HG03565 (cell line): ENCODE measurements around the gene P2RX3.
A peak's percentile ranks its signal among the peaks of the same experiment; 100 is the strongest.
"Not testable (repeated sequence)": the region's sequence is repeated elsewhere in the genome, so short reads cannot be mapped to it uniquely, and the experiment has no call there.

ENCODE experiments used
- ATAC-seq: cut with Tn5 transposase; IDR thresholded peaks from one replicate; pipeline ENCODE4 v1.9.1; 2021; ENCODE audit warnings: mild to moderate bottlenecking, moderate library complexity; ENCODE audit not compliant: unreplicated experiment

Gene P2RX3

DNA sequence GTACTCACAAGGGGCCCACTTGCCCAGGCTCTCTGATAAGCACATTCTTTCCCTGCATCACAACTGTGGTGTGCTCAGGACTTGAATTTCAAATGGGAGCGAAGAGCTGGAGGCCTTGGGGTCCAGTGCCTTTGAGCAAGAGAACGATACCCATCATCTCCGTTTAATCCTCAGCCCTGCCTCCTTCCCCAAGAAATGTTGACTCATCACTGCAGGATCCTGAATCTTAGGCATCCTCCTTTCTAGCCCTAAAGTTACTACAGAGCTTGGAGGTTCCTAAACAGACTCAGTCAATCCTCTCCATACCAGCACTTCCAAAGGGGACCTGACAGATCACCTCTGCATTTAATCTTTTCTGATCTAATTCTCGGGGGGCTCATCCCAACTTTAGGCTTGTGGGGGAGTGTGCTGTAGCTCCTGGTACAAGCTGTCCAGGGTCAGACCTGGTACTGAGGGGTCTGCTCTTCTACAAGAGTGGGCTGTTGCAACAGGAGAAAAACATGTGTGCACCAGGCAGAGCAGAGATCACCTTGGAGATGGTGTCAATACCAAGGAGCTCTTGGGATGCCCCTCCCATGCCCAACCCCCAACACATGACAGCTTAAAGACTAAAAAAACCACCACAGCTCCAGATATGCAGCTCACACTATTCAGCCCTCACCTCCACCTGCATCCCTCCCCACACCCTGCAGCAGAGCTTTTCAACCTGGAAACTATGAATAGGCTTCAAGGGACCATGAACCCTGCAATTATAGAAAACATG lies 56.2 kb downstream of the P2RX3 start:
- ATAC-seq: no peak

DNA sequence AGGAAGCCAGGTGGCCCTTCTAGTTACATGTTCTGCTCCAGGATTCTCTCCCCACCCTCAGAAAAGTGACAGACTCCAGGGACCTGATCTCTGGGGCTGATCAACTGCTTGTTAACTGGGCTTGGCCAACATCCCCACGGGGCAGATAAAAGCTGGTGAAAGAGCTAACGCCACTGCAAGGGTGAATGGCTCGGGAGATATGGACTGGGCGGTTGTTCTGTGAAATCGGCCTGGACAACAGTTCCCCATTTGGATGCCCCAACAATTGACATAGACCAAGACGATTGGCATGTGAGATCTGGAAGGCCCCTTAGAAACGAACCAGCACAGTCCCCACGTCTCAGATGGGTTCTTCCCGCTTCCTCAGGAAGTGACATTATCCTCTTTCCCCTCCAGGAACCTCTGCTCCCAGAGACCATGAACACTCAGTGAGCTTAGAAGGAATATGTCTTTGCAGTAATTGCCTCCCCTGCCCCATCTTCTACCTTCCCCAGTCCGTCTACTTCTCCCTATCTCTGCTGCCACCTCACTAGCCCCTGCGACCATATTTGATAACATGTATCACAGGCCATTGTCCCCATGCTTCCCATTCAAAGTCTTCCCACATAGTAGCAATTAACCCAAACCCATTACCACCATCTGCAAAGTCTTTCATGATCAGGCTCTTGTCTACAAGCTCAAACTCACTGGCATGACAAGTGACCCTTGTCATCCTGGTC lies 57.9 kb downstream of the P2RX3 start:
- no peak for ATAC-seq

DNA sequence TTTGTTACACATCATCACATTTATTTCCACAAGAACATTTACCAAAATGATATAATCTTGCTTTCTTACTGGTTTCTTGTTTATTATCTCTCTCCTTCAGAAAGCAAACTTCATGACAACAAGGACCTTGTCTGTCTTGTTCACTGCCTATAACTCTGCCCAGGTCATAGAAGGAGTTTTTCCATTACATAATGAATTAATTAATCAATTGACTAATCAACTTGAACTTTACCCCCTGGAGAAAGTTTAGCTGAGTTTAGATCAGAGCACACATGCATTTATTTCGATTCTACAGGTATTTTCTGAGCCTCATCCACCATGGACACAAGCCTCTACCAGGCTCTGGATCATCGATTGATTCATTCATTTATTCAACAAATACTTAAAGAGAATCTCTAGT lies 58.6 kb downstream of the P2RX3 start:
- ATAC-seq: no peak

DNA sequence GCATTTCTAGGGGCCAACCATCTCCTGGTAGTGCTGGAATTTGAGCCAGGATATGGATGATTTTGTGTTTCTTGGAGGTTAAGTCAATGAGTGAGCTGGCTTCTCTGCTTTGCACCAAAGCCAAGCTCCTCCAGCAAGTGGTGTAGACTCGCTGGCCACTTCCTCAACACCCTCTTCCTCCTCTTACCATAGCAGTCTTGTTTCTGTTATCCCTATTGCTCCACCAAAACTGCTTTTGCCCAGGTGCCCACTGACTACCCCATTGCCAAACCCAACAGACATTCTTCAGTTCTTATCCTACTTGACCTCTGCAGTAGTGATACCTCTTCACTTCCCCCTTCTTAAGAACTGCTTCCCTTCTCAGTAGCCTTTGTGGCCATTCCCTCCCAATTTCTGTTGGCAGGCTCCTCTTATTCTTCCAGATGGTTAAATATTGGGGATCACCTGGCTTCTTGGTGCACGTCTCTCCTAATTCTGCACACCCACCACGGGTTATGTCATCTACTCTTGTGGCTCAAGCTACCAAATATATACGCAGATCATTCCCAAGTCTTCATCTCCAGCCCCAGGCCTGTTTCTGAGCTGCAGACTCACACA lies 59.3 kb downstream of the P2RX3 start:
- ATAC-seq: no peak

DNA sequence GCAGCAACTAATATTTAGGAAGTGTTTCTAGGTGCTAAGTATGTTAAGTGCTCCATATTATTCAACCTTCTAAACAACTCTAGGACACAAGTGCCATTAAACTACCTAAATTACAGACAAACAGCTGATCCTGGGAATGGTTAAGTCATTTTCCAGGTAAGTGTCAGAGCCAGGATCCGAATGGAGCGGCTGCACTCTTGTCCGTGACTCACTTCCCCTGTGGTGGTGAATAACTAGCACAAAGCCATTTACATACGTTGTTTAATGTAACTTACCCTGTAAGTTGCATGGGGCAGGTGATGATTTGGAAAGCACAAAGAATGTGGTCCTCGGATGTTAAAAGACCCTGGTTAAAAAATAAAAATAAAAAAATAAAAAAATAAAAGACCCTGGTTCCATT lies 61.1 kb downstream of the P2RX3 start:
- ATAC-seq: no peak

DNA sequence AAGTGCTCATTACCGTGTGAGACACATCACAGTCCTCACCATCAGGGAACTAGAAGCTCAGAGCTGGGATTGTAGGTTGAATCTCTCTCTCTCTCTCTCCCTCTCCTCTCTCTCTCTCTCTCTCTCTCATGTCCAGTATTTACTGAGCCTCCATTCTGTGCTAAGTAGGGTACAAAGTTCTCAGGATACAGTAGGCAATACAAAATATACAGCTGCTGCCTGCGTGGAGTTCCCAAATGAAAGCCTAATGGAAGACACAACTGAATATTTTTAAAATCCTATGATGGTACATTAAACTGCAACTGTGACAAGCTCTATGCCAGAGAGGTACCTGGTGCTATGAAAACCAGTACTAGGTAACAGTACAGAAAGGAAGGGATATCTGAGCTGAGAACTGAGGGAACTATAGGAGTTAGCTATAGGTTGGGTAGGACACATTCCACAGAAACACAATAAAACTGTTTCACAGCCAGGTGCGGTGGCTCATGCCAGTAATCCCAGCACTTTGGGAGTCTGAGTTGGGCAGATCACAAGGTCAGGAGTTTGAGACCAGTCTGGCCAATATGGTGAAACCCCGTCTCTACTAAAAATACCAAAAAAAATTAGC lies 61.9 kb downstream of the P2RX3 start:
- ATAC-seq: no peak

DNA sequence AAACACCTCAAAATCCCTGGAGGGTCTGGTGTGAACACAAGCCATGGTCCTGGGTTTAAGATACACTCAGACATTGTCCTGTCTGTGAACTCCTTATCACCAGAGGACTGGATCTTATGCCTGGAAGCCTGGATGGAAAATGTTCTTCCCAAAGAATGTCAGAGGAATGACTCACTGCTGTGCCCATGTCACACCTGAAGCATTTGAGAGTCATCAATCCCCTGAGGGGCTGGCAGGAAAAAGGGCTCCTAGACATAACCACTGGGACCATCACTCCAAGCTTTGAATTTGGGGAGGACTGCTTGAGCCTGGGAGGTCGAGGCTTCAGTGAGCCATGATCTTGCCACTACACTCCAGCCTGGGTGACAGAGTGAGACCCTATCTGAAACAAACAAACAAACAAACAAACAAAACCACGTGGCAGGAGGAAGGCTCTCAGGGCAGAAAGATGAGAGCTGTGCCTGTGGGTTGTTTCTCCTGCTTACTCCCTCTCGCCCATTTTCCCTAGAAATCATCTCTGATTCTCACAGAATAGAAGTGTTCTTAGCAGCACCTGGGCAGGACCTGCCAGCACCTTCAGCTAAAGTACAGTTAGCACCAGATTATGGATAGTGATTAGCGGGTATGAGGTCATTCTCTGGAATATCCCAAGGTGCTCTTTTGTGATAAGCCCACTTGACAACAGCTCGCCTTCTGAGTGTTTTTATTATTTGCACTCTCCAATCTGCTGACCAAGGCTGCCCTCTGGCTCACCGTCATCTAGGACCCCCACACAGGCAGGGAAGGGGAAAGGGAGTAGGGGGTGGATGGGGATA lies 64.2 kb downstream of the P2RX3 start:
- ATAC-seq: no peak

DNA sequence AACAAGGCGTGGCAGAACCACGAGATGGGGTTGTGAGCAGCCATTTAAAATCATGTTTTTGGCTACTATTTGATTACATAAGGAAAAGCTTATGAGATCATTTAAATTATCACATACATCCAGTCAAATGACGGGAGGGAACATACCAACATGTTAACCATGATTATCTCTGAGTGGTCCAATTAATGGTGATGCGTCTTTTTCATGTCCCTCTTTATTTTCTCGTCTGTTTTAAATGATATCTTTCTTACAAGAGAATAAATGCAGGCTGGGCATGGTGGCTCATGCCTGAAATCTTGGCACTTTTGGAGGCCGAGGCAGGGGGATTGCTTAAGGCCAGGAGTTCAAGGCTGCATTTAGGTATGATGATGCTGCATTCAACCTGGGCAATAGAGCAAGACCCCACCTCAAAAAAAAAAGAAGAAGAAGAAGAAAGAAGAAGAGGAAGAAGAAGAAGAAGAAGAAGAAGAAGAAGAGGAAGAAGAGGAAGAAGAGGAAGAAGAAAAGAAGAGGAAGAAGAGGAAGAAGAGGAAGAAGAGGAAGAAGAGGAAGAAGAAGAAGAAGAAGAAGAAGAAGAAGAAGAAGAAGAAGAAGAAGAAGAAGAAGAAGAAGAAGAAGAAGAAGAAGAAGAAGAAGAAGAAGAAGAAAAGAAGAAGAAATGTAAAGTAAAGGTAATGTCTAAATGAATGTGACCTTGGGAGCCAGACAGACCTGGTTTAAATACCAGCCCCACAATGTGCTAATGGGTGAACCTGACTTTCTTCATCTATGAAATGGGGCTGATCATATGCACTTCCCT lies 65.0 kb downstream of the P2RX3 start:
- not testable (repeated sequence) for ATAC-seq

DNA sequence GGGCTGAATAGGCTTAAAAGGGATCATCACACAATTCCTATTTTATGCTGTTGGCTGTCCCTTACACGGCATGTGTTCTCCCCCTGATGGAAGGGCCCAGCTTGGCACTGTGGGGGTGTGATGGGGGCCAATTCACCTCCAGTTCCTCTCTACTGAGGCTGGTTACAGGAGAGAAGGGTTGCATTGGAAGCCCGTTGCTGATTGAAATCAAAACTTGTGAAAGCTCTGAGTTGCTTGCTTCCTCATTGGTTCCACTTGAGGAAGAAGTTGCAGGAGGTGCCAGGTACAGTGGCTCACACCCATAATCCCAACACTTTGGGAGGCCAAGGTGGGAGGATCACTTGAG lies 65.6 kb downstream of the P2RX3 start:
- no peak for ATAC-seq

DNA sequence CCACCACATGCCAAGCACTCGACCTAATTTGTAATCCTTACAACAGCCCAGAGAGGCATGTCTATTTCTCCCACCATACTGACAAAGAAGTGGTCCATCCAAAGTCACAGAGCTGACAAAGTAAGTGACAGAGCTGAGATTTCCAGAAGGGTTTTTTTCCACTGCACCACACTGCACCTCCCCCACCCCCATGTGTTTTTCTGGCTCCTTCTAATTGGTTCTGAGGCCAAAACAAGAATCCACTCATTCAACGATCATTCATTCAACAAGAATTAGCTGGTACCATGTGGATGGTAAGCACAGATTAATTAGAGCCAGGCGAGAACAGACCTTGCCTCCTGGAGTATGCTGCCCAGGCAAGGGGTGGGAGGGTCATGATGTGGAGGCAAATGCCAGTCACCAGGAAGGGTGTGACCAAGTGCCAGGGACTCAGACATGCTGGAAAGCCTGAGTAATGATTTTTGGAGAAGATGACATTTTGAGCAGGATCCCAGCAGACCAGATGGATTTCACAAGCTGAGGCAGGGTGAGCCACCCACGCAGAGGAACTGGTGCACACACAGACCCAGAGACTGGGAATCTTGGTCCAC lies 67.2 kb downstream of the P2RX3 start:
- ATAC-seq: no peak

DNA sequence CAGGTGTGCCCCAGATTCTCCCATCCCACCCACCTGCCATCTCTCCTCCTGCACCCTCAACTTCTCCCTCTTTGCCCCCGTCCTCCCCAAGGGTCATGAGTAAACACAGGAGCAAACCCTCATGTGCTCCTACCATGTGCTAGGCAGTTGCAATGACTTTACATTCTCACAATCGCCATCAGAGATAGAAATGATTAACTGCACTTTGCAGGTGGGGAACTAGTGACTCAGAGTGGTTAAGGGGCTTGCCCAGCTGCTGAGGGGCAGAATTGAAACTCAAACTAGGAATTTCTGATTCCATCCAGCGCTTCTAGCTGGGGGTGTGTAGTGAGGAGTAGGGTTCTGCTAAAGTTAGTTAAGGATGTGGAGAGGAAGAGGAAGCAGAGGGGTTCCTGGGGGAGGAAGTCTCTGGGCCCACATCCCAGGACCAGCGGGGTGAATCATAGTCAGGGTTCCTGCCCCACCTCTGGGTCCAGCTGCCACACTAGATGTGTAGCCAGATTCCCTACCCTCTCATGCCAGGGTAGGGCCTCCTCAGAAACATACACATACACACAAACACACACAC lies 68.3 kb downstream of the P2RX3 start:
- peak; percentile 83 for ATAC-seq

DNA sequence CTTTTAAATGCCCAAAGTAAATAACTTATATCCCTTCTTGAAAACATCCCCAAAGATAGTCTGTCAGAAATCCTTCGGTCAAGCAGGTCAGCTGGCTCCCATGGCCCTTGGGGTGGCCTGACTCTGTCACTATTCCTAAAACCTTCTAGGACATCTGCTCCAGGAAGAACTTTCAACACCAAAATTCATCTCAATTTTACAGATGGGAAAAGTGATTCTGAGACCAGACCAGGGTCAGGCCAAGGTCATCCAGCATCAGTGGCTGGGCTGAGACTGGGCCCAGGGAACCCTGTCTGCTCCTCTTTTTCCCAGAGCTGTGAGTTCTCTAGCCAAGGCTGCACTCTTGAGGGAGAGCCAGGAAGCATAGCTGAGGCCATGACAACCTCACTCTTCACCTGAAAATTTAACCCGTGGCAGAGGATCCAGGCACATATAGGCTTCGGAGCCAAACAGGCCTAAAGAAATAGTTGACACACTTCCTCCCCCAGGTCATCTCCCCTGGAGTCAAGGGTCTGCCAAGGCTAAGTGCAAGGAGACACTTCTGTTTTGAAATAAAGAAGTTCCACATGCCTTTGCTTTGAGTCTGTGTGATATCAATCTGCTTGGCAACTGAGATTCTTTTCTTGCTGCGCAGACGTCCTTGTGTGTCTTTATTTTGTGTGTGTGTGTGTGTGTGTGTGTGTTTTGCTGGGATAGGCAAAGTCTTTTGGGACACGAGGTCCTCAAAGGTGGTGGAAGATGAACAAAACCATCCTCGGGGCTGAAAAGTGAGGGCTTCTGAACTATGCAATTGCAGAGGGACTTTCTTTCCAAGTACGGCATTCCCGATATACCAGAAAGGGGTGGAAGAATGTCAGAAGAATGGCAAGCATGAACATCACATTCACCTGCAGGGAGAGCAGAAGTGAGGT lies 69.1 kb downstream of the P2RX3 start:
- ATAC-seq: no peak

DNA sequence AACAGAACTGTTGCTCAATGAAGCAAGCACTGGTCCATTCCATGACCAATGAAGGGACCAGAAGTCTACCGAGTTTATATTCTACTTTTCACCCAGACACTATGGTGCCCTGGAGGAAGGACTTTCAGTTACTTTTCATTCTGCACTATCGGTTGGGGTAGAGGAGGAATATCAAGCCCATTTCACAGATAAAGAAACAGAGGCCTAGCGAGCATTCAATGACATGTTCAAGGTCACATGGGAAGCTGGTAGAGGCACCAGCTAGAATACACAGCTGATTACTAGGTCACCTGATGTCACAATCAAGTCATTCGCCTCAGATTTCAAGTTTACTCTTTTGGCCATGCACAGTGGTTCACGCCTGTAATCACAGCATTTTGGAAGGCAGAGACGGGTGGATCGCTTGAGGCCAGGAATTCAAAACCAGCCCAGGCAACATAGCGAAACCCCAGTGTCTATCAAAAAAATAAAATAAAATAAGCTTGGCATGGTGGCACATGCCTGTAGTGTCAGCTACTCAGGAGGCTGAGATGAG lies 69.9 kb downstream of the P2RX3 start:
- ATAC-seq: no peak

DNA sequence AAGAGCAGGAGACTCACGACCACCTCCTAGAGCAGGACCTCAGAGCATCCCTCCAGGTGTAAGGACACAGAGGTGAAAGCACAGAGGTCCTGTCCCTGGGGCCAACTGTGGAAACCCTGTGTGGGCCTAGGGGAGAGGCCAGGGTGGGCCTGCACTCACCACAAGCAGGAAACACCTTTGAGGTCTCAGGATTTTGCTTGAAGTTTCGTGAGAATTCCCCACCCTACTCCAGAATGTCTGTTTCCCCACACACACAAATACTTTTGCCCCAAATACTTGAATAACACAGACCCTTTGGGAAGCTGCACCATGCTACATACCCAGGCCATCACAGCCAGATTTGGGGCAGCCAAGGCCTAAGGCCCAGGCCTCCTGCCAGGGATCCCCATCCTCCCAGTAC lies 70.6 kb downstream of the P2RX3 start:
- ATAC-seq: no peak

DNA sequence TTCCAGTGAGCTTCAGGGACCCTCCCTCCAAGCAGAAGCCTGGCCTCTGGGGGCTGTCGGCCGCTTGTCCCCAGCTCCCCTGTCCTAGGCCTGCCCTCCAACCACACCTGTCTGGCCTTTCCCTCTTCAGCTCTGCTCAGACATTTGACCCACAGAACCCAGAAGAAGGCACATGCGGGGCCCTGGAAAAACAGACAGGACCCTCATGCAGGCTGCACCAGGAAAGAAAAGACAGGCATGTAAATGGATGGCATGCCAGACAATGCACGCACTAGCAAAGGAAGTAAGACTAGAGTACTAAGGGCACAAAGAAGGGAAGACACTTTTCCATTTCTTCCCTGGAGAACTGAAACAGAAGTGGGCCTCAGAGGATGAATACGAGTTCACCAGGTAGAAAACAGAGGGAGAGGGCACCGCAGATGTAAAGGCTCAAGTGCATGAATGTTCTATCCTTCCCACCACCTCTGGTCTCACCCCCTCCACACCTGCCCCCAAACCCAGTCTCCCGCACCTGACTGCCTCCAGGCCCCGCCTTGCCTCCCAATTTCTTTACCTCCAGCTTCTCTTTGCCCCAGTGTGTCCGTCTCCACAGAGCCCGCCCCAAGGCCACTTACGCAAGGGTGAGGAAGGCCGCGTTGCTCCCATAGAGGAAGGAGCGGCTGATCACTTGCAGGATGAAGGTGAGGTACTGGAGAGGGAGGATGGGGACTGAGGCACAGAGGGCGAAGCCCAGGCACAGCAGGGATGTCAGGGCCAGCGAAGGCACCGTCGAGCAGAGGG lies 71.4 kb downstream of the P2RX3 start:
- no peak for ATAC-seq

DNA sequence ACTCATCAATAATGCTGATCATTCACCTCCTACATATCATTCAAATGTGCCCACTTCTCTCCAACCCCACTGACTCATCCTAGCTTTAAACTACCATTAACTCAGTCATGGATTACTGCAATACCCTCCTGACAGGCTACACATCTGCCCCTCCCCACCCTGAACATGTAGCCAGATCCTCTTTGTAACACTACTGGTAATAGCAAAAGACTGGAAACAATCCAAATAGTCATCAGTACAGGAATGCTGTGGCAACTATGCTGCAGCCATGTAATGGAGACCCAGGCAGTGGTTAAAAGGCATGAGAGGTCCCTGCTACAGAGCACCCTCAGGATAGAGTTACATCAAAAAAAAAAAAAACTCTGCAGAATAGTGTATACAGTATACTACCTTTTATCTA lies 72.1 kb downstream of the P2RX3 start:
- no peak for ATAC-seq

DNA sequence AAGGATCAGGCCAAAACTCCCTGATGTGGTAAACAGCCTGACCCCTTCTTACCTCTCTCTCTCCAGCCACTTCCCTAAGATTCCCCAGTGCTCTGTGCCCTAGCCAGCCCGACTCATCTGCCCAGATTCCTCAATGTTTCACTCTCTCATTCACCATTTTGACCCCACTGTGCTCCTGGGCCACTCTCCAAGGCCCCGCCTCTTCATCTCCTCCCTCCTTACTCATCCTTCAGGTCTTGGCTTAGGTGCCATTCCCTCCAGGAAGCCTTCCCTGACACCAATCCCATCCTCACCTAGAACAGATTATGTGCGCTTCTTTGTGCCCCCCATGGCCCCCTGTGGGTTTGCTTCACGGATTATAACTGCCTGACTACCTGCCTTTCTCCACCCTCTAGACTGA lies 75.5 kb downstream of the P2RX3 start:
- ATAC-seq: no peak
